HG03520 (cell line): ENCODE data around the gene LYSET.
"Not testable (repeated sequence)": the region's sequence is repeated elsewhere in the genome, so short reads cannot be mapped to it uniquely, and the experiment has no call there.

ENCODE experiments used
- ATAC-seq: cut with Tn5 transposase; IDR thresholded peaks from one replicate; pipeline ENCODE4 v1.9.1; 2021; ENCODE audit warnings: mild to moderate bottlenecking, moderate library complexity; ENCODE audit not compliant: unreplicated experiment

LYSET gene, protein sequence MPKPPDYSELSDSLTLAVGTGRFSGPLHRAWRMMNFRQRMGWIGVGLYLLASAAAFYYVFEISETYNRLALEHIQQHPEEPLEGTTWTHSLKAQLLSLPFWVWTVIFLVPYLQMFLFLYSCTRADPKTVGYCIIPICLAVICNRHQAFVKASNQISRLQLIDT

DNA sequence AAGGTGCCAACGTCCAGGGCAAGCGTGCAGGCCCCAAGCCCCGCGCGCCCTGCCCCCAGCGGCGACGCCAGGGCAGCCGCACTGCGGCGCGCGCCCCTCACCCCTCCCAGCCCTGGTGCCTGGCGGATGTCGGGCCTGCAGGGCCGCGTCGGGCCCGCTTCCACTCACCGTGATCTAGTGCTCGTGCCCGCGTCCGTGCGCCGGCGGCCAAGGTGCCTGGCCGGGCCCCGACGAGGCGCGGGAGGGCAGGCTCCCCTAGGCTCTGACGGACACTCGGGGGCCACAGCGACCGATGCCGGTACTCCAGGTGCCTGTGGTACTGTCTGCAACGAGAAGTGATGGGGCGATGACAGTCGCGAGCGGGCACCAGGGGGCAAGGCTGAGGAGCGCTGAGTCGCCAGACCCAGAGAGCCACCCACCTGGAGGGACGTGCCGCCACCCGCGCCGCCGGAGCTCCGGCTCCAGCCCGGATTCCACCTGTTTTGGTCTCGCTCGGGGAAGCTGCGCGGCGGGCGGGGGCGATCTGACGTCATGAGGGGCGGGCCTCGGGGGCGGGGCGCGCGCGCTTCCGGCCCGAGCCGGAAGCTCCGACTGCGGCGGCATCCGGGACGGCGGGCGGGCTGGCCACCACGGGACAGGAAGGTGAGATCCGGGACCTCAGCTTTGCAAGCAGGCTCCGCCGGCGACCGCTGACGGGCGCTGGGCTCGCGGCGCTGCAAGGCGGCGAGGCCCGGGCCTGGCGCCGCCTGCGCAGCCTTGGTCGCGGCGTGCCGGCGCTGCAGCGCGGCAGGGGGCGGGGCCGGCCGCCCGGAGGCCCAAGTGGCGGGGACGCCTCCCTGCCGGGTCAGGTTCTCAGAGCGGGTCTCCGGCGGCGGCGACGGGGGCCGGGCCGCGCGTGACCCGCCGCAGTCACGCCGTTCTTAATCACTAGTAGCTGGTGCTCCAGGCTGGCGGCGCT is at the start of gene LYSET, which contains the start of gene MOAP1:
LYSET (plus strand) TSS at position 927 of the 958 bp plus-strand sequence. CDS start 89 bp downstream, outside the sequence.
MOAP1 (minus strand) TSS at position 507 of the 958 bp plus-strand sequence. CDS start 655 bp downstream, outside the sequence.
- peak; percentile 87 for ATAC-seq

DNA sequence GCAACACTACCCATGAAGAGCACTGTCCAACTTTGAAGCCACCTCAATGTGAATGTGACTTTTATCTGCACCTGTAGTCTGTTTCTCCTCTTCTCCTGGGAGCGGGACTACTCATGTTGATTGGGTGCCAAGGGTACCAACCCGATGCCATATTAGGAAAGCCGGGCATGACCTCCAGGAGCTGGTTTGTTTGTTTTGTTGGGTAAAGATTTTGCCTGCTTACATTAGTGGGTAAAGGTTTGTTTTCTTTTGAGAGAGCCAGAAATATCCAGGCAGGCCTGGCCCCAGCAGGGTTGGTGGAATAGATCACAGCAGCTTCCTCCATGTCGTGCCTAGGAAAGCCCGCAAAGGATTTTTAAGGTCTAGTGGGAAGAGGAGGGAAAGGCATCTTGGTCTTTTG is 49.7 kb upstream of the LYSET start:
- ATAC-seq, result no peak

DNA sequence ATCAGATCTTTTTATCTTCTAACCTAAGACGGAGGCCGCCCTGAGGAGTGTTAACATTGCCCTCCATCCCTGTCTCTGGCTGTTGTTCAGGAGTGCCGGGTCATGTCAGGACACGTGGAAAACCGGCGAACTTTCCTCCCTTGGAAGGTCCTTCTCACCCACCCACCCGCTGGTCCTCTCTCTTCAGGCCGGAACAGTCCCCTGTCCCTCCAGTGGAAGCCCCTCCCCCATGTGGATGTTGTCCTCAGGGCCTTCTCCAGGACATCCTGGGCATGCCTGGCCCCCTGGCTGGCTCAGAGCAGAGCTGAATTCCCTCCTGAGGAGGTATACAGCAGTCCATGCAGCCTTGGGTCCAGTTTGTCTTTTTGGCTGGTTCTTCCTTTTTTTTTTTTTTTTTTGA is 49.1 kb upstream of the LYSET start:
- ATAC-seq, result no peak

DNA sequence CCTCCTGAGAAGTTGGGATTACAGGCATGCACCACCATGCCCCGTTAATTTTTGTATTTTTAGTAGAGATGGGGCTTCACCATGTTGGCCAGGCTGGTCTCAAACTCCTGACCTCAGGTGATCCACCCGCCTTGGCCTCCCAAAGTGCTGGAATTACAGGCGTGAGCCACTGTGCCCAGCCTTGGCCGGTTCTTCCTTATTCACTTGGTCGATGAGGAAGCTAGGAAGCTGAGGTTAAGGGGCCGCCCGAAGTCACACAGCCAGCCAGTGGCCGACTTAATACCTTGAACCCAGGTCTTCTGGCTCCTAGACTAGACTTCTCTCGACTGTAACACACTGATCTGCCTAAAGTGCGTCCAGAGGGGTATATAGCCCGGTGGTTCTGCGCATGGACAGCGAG is 48.6 kb upstream of the LYSET start:
- ATAC-seq, result not testable (repeated sequence)

DNA sequence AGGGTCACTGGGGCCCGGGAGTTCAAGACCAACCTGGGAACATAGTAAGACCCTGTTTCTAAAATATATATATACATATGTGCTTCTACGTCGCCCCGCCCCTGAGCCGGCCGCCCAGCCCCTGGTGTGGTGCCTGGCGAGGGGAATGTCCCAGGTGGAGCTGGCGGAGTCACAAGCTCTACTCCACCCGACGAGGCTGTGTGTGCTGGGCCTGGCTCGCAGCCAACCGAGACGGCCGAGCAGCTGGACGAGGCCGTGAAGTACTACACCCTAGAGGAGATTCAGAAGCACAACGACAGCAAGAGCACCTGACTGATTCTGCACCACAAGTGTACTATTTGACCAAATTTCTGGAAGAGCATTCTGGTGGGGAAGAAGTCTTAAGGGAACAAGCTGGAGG is 47.3 kb upstream of the LYSET start:
- ATAC-seq, result no peak

DNA sequence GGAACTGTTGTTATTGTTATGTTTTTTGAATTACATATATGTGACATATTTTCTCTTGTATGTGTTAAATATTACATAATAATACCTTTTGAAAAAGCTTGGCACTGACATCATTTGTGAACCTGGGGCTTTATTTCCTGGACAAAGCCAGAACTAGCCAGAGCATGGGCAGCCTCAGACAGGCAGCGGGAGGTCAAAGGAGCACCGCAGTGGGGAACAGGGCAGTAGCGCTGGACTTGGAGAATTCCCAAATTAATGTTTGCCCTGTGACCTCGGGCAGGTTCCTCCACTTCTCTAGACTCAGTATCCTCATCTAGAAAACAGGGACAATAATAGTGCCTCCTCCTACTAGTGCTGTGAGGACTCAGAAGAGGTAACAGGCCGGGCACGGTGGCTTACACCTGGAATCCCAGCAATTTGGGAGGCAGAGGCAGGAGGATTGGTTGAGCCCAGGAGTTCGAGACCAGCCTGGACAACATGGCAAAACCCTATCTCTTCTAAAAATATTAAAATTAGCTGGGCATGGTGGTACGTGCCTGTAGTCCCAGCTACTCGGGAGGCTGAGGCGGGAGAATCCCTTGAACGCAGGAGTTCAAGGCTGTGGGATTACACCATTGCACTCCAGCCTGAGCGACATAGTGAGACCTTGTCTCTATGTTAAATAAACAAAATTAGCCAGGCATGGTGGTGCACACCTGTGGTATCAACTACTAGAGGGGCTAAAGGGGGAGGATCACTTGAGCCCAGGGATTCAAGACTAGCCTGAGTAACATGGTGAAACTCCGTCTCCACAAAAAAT is 42.1 kb upstream of the LYSET start:
- no peak for ATAC-seq

DNA sequence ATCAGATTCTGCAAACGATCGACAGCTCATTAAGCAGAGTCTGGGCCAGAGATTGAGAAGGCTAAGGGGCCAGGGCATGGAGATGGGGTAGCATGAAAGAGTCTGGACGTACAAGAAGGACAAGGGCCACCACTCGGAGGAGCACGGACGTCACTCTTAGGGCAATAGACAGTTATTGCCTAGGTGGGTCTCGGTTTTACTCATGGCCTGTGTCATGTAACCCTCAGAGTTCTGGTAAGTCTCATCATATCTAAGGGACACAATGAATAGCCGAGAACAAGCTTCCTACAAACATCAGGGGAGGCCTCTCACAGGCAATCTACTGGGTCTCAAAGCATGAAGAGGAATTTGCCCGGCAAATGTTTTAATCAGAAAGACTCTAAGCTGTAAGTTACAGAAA is 39.0 kb upstream of the LYSET start:
- ATAC-seq, result peak; percentile 53

DNA sequence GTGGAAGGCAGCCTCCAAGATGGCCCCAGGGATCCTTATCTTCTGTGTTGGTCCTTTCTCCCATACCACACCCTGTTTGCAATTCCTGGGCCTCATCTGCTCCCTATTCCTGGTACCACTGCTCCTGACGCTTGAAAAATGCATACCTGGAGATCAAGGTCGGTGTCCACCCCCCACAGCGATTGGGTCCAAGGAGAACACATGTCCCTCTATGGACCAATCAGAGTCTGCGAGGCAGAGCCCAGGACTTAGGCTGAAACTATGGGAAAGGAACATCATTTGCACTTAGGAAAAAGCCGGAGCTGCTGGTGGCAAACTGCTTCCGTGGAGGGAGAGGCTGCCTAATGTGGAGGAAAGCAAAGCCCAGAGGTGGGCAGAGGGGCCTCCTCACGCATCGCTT is 36.1 kb upstream of the LYSET start:
- ATAC-seq, result no peak

DNA sequence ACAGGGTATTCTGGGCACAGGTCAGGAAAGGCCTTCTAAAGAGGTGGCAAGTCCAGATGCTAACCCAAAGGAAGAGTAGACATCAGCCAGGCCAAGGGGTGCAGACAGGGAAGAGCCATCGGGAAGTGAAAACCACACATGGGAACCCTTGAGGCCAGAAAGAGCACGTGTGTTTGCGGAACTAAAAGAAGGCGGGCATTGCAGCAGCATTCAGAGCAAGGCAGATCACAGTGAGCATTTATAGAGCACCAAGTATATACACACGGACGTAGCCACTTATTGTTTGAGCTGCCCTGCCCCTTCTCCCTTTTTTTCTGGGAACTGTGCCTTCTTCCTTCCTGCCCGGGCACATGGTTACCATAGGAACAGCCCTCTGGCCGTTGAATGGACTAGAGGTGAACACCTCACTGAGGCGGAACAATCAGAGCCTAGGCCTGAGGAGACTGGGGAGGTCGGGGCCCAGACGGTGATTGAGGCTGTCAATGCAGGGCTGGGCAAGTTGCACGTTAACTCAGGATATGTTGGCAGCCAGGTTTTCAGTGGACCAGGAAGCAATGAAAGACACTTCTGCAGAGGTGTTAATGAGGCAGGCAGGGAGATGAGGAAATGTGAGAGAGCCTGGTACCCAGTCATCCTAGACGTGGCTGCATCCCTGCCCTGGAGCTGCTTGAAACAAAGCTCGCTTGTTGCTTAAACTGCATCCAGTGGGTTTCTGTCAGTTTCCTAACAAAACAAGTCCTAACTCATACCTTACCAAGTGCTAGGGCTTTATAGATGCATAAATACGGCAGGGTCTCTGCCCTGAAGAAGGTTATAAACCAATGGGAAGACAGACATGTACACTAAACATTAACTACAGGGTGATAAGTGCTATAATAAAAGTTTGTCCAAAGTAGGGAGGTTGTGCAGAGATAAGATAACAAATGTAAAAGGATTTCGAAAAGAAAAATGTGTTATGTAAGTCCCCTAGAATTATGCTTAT is 34.6 kb upstream of the LYSET start:
- no peak for ATAC-seq

DNA sequence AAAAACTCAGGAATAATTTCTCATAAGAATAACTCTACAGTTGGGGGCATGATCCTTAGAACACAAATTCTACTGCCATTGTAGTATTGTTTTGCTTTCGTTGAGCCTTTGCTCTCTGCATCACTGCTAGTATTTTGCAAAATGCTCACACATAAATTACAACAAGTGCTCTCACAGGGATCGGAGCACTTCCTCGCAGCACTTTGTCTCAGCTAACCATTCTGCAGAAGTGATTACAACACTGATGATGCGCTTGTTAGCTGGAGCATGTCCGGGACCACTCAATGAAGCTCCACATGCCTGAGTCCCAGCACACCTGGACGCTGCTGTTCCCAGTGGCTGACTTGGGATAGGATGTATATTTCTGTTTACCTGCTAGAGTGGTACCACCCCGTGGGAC is 32.0 kb upstream of the LYSET start:
- ATAC-seq, result no peak

DNA sequence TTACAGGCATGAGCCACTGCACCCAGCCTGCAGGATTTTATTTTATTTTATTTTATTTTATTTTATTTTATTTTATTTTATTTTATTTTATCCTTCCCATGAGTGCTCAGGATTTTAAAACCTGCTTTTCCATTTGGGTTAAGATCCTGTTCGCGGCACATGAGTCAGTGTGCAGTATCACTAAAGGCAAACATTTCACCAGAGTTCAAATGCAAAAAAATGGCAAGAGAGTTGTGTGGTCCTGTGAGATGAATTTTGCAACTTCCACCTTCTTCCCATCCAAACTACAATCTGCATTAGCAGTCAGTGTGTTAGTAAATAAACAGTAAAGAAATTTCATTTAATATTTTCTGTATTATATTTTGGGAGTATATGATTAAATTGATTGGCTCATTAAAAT is 29.4 kb upstream of the LYSET start:
- no peak for ATAC-seq

DNA sequence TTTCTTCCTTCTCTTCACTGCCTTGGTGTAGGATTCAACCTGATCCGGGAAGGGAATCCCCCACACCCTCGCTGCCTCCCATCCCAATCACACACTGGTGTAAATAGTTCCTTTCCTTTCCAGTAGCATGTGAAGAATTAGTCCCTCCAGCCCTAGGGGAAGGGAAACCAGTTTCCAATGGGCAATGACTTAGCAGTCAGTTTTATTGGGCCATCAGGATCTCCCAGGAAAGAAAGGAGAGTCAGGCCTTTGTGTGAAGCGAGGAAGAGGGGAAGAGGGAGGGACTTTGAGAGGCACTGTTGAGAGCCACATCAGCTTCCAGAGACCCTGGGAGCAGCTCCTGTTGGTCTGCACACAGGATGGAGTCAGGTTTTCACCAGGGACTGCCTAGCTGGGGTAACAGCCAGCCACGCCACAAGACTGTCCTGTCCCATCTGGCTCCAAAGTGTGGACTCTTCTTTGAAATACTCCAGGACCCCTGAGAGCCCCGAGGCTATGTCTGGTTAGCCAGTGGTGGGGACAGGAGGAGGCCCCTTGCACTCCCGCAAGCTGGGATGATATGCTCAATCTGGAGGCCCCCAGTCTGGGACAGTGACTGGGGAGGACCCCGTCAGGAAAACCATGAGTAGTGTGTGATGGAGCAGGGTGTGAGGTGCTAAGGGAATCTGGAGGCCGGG is 28.3 kb upstream of the LYSET start:
- no peak for ATAC-seq

DNA sequence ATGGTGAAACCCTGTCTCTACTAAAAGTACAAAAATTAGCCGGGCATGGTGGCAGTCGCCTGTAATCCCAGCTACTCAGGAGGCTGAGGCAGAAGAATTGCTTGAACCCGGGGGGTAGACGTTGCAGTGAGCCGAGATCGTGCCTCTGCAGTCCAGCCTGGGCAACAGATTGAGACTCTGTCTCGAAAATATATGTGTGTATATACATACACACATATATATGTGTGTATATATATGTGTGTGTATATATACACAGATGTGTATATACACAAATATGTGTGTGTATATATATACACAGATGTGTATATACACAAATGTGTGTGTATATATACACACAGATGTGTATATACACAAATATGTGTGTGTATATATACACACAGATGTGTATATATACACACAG is 26.8 kb upstream of the LYSET start:
- not testable (repeated sequence) for ATAC-seq

DNA sequence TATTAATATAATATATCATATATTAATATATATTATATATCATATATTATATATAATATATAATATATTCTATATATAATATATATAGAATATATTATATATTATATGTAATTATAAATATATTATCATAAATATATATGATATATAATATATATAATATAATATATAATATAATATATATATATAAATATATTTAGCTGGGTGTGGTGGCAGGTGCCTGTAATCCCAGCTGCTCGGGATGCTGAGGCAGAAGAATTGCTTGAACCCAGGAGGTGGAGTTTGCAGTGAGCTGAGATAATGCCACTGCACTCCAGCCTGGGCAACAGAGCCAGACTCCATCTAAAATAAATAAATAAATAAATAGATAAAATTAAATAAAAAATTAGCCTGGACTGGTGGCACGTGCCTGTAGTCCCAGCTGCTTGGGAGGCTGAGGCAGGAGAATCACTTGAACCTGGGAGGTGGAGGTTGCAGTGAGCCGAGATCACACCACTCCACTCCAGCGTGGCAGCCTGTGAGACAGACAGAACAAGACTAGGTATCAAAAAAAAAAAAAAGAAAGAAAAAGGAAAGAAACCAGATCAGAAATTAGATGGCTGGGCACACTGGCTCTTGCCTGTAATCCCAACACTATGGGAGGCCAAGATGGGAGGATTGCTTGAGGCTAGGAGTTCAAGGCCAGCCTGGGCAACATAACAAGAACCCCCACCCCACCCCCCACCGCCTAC is 25.3 kb upstream of the LYSET start:
- not testable (repeated sequence) for ATAC-seq

DNA sequence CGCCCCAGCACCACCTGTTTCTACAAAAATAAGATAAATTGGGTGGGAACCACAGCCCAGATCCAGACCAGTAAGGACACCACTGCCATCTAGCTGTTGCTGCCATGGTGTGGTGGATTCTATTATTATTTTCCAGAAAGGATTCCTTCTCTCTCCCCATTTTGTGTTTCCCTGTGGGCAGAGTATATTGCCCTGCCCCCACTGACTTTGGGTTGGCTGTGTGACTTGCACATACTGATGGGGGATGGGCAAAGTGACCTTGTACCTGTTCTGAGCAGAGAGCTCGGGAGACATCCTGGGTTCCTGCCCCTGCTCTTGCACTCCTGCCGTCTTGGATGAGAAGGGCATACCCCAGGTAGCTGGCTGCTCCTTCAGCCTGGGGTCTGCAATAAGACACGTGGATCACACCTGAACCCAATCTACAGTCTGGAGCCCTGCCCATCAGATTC is 24.7 kb upstream of the LYSET start:
- ATAC-seq, result no peak

DNA sequence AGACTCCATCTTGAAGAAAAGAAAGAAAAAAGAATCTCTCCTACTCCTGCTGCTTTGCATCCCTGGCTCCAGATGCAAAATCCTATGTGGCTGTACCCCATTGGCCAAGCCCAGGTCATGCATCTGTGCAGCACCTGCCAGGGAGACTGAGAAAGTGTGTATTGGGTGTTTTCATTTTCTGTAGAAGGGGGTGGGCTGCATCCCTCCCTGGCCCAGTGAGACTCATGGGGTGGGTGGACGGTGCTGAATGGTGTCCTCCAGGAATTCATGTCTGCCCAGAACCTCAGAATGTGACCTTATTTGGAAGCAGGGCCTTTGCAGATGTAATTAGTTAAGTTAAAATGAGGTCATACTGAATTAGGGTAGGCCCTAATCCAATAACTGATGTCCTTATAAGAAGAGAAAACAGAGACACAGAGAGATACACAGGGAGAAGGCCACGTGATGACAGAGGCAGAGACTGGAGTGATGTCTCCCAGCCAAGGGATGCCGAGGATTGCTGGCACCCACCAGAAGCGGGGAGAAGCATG is 23.6 kb upstream of the LYSET start:
- ATAC-seq, result no peak

DNA sequence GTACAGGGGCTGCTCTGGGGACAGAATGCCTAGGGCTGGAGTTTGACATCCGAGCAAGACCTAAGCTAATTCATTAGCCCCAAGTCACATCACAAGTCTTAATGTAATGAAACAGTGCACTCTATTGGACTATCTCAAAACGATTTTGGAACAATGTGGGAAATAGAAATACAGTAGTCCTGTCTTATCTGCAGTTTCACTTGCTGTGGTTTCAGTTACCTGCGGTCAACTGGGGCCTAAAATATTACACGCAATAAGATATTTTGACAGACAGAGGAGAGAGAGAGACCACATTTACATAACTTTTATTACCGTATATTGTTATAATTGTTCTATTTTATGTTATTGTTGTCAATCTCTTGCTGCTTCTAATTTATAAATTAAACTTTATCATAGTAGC is 21.6 kb upstream of the LYSET start:
- ATAC-seq, result no peak
